Mesendoderm (in vitro differentiated cells): ENCODE data around the gene ARHGEF19.
A peak's percentile ranks its signal among the peaks of the same experiment; 100 is the strongest.

Source experiments
- DNase-seq: peaks from one replicate; pipeline ENCODE4 v3.0.0; 2013
- H2AK5ac ChIP-seq: 2 replicates; pipeline ENCODE4 v1.6.1; 2013; ENCODE audit warnings: low read length, inconsistent platforms
- H2BK120ac ChIP-seq: 2 replicates; pipeline ENCODE4 v1.6.1; 2013; ENCODE audit warnings: low read depth, mild to moderate bottlenecking, low read length, moderate library complexity, mixed read lengths
- H2BK15ac ChIP-seq: replicated peaks from 2 replicates; pipeline ENCODE4 v1.6.1; 2013; ENCODE audit warnings: low read depth, mild to moderate bottlenecking, moderate library complexity
- H2BK5ac ChIP-seq: 2 replicates; pipeline ENCODE4 v1.6.1; 2013; ENCODE audit warnings: low read length, inconsistent platforms
- H3K18ac ChIP-seq: 2 replicates; pipeline ENCODE4 v1.6.1; 2013; ENCODE audit warnings: mild to moderate bottlenecking, low read length, mixed read lengths
- H3K23ac ChIP-seq: one replicate; pipeline ENCODE4 v1.6.1; 2013; ENCODE audit warnings: low read length
- H3K27ac ChIP-seq: 2 replicates; pipeline ENCODE4 v1.5.1; 2013; ENCODE audit warnings: low read depth, mild to moderate bottlenecking, inconsistent platforms, low read length, moderate library complexity
- H3K27me3 ChIP-seq: 2 replicates; pipeline ENCODE4 v1.6.1; 2013; ENCODE audit warnings: low read length, control low read depth, mild to moderate bottlenecking, inconsistent platforms; ENCODE audit not compliant: insufficient read depth, poor library complexity
- H3K36me3 ChIP-seq: 2 replicates; pipeline ENCODE4 v1.6.1; 2013; ENCODE audit warnings: low read length, inconsistent platforms; ENCODE audit not compliant: control insufficient read depth, insufficient read depth
- H3K4ac ChIP-seq: one replicate; pipeline ENCODE4 v1.6.1; 2013; ENCODE audit warnings: low read depth, mild to moderate bottlenecking, low read length, moderate library complexity
- H3K4me1 ChIP-seq: 2 replicates; pipeline ENCODE4 v1.6.1; 2013; ENCODE audit warnings: low read depth, low read length, inconsistent platforms; ENCODE audit not compliant: control insufficient read depth
- H3K4me2 ChIP-seq: 2 replicates; pipeline ENCODE4 v1.6.1; 2013; ENCODE audit warnings: low read length
- H3K4me3 ChIP-seq: 2 replicates; pipeline ENCODE4 v1.5.1; 2013; ENCODE audit warnings: mild to moderate bottlenecking, low read length
- H3K56ac ChIP-seq: one replicate; pipeline ENCODE4 v1.6.1; 2013; ENCODE audit warnings: low read length
- H3K79me1 ChIP-seq: 2 replicates; pipeline ENCODE4 v1.6.1; 2013; ENCODE audit warnings: low read length, inconsistent platforms
- H3K79me2 ChIP-seq: 2 replicates; pipeline ENCODE4 v1.6.1; 2013; ENCODE audit warnings: mild to moderate bottlenecking, low read length; ENCODE audit not compliant: control insufficient read depth, insufficient read depth
- H3K9ac ChIP-seq: 2 replicates; pipeline ENCODE4 v1.6.1; 2013; ENCODE audit warnings: low read length, inconsistent platforms
- H4K5ac ChIP-seq: one replicate; pipeline ENCODE4 v1.6.1; 2013; ENCODE audit warnings: low read length
- H4K8ac ChIP-seq: one replicate; pipeline ENCODE4 v1.6.1; 2013; ENCODE audit warnings: low read depth, mild to moderate bottlenecking, control low read depth, low read length, moderate library complexity
- WGBS: extraction: QIAGEN DNeasy Blood & Tissue Kit; methylation state at CpG from one replicate; pipeline ENCODE4 v1.1.7; 2013; ENCODE audit warnings: low lambda C conversion rate, missing lambda C conversion rate; ENCODE audit not compliant: insufficient coverage; ENCODE audit errors: extremely low coverage; 5-methylcytosine and 5-hydroxymethylcytosine counted together

ARHGEF19 gene

GRCh38 chr1:16153096-16153998 lies 59.1 kb downstream of the ARHGEF19 start:
- peak overlapping the region; percentile 48 for H3K23ac ChIP-seq
- peaks cover 77% of the 10 kb centered on the region for H3K79me2 ChIP-seq
- H4K8ac ChIP-seq, result no peak overlapping the region
- peak overlapping the region; percentile 21 for H2BK120ac ChIP-seq
- peaks cover 24% of the 10 kb centered on the region for H3K4me1 ChIP-seq
- H3K27me3 ChIP-seq, result no peaks in the 10 kb centered on the region
- H3K56ac ChIP-seq, result peak overlapping the region; percentile 97
- peak overlapping the region; percentile 93 for H3K4me3 ChIP-seq
- peak overlapping the region; percentile 85 for H3K4me2 ChIP-seq
- no peak overlapping the region for H2BK15ac ChIP-seq
- no peak overlapping the region for H4K5ac ChIP-seq
- DNase-seq, result no peak
- H3K4ac ChIP-seq, result peak overlapping the region; percentile 49
- H3K79me1 ChIP-seq, result peaks cover 7% of the 10 kb centered on the region
- peak overlapping the region; percentile 97 for H3K9ac ChIP-seq
- H3K18ac ChIP-seq, result peak overlapping the region; percentile 77
- peak overlapping the region; percentile 49 for H2BK5ac ChIP-seq
- WGBS, result no CpG with 5 or more reads among the region's 13 CpGs
- H3K27ac ChIP-seq, result peak overlapping the region; percentile 82
- peaks cover 14% of the 10 kb centered on the region for H3K36me3 ChIP-seq
- H2AK5ac ChIP-seq, result peak overlapping the region; percentile 29

DNA sequence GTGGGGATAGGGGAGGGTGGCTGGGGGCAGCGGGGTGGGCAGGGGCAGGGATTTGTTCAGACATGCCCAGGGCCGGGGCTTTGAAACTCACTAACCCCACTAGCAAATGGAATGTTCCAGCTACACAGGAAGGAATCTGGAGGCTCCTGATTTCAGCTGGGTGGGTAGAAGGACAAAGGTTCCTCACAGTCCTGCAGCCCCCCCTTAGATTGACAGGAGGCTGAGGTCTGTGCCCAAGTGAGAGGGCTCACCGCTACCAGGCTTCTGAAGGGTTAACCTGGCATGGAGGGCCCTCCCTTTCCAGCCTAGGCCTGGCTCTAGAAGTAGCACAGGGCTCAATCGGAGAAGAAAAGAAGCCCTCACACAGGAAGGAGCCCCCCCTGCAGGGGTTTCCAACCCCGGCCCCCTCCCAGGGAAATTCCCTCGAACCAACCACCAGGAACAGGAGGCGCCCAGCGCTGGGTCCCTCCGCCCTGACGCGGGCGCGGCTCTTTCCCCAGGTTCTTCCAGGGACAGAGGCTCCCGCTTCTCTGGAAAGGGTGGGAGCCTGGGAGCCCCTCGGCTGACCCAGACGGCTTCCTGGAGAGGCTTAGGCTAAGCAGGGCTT lies 59.9 kb downstream of the ARHGEF19 start:
- H3K23ac ChIP-seq, result peak overlapping the region; percentile 48
- H3K4me3 ChIP-seq, result peak overlapping the region; percentile 93
- peak overlapping the region; percentile 97 for H3K9ac ChIP-seq
- peak overlapping the region; percentile 85 for H3K4me2 ChIP-seq
- H3K36me3 ChIP-seq, result peaks cover 17% of the 10 kb centered on the region
- no peak overlapping the region for H2AK5ac ChIP-seq
- no peak for DNase-seq
- peaks cover 24% of the 10 kb centered on the region for H3K4me1 ChIP-seq
- peak overlapping the region; percentile 97 for H3K56ac ChIP-seq
- H3K79me2 ChIP-seq, result peaks cover 85% of the 10 kb centered on the region
- no peak overlapping the region for H2BK15ac ChIP-seq
- no peaks in the 10 kb centered on the region for H3K27me3 ChIP-seq
- peaks cover 9% of the 10 kb centered on the region for H3K79me1 ChIP-seq
- peak overlapping the region; percentile 49 for H3K4ac ChIP-seq
- no peak overlapping the region for H4K8ac ChIP-seq
- no peak overlapping the region for H4K5ac ChIP-seq
- peak overlapping the region; percentile 21 for H2BK120ac ChIP-seq
- H3K18ac ChIP-seq, result peak overlapping the region; percentile 77
- H3K27ac ChIP-seq, result peak overlapping the region; percentile 82
- WGBS, result no CpG with 5 or more reads among the region's 16 CpGs
- H2BK5ac ChIP-seq, result peak overlapping the region; percentile 49

DNA sequence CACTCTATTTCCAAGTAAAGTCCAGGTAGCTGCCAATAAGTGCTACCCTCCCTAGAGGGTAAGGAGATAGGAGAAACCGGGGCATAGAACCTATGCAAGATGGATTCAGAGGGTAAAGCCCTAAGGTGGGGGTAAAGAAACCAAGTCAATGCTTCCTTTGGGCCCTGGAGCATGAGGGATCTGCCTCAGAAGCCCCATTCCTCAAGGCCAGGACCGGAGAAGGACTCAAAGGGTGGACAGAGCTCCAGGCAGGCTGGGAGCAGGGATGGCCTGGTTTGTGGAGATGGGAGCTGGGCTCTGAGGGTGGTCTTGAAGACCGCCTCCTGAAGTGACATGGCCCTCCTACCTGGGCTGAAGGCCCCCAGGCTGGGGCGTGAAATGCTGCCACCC lies 60.5 kb downstream of the ARHGEF19 start:
- Histone ChIP-seq H2BK15ac (no peak overlapping the region), H2AK5ac (no peak overlapping the region), H3K27ac (peak overlapping the region; percentile 72), H3K4me2 (peak overlapping the region; percentile 3), H3K79me1 (peaks cover 9% of the 10 kb centered on the region), H3K79me2 (peaks cover 91% of the 10 kb centered on the region), H4K8ac (no peak overlapping the region), H3K36me3 (peaks cover 20% of the 10 kb centered on the region), H2BK120ac (no peak overlapping the region), H3K9ac (peak overlapping the region; percentile 62), H3K56ac (peak overlapping the region; percentile 97), H3K27me3 (no peaks in the 10 kb centered on the region), H3K18ac (peak overlapping the region; percentile 77), H4K5ac (no peak overlapping the region), H3K4ac (peak overlapping the region; percentile 17), H3K23ac (peak overlapping the region; percentile 96), H3K4me1 (peaks cover 28% of the 10 kb centered on the region), H3K4me3 (no peak overlapping the region), H2BK5ac (peak overlapping the region; percentile 66)
- WGBS, result no CpG with 5 or more reads among the region's 4 CpGs
- DNase-seq, result no peak

GRCh38 chr1:16151196-16151994 lies 61.1 kb downstream of the ARHGEF19 start:
- H3K27me3 ChIP-seq, result no peaks in the 10 kb centered on the region
- H3K4me2 ChIP-seq, result peak overlapping the region; percentile 3
- H3K23ac ChIP-seq, result no peak overlapping the region
- H3K18ac ChIP-seq, result peak overlapping the region; percentile 77
- peak overlapping the region; percentile 62 for H3K9ac ChIP-seq
- H4K5ac ChIP-seq, result no peak overlapping the region
- peak overlapping the region; percentile 72 for H3K27ac ChIP-seq
- peaks cover 97% of the 10 kb centered on the region for H3K79me2 ChIP-seq
- H3K79me1 ChIP-seq, result peaks cover 9% of the 10 kb centered on the region
- H3K4me3 ChIP-seq, result no peak overlapping the region
- peaks cover 20% of the 10 kb centered on the region for H3K36me3 ChIP-seq
- H2AK5ac ChIP-seq, result peak overlapping the region; percentile 21
- no peak overlapping the region for H2BK15ac ChIP-seq
- no peak overlapping the region for H4K8ac ChIP-seq
- DNase-seq, result no peak
- H3K4me1 ChIP-seq, result peaks cover 29% of the 10 kb centered on the region
- no CpG with 5 or more reads among the region's 9 CpGs for WGBS
- no peak overlapping the region for H3K4ac ChIP-seq
- H2BK5ac ChIP-seq, result peak overlapping the region; percentile 6
- H2BK120ac ChIP-seq, result no peak overlapping the region
- peak overlapping the region; percentile 97 for H3K56ac ChIP-seq

GRCh38 chr1:16150508-16150907 lies 61.9 kb downstream of the ARHGEF19 start:
- no peaks in the 10 kb centered on the region for H3K27me3 ChIP-seq
- peak overlapping the region; percentile 72 for H3K27ac ChIP-seq
- H3K23ac ChIP-seq, result no peak overlapping the region
- peaks cover 99% of the 10 kb centered on the region for H3K79me2 ChIP-seq
- H3K4me1 ChIP-seq, result peaks cover 31% of the 10 kb centered on the region
- no peak overlapping the region for H3K4ac ChIP-seq
- H3K36me3 ChIP-seq, result peaks cover 20% of the 10 kb centered on the region
- no peak overlapping the region for H4K5ac ChIP-seq
- no peak overlapping the region for H3K18ac ChIP-seq
- no peak for DNase-seq
- peak overlapping the region; percentile 97 for H3K56ac ChIP-seq
- no peak overlapping the region for H3K4me2 ChIP-seq
- H2BK120ac ChIP-seq, result no peak overlapping the region
- no peak overlapping the region for H2BK15ac ChIP-seq
- WGBS, result no CpG with 5 or more reads among the region's 6 CpGs
- no peak overlapping the region for H2AK5ac ChIP-seq
- no peak overlapping the region for H4K8ac ChIP-seq
- peak overlapping the region; percentile 12 for H3K9ac ChIP-seq
- H2BK5ac ChIP-seq, result peak overlapping the region; percentile 23
- no peak overlapping the region for H3K4me3 ChIP-seq
- H3K79me1 ChIP-seq, result peaks cover 9% of the 10 kb centered on the region
